Smooth muscle cell (in vitro differentiated cells): ENCODE results near the gene STATH. TPM values are rescaled to one million over a fixed set of nuclear protein-coding genes. Genes with fewer than 3 reads are reported as not detected.
"Not testable (repeated sequence)": the region's sequence is repeated elsewhere in the genome, so short reads cannot be mapped to it uniquely, and the experiment has no call there.

Experiments
- DNase-seq: peaks from one replicate; lab custom pipeline; 2025; ENCODE audit not compliant: unreplicated experiment; lab: John Stamatoyannopoulos, UW
- H2AFZ ChIP-seq: fragments of 200-600 bp; sonication (generic); 2 replicates; pipeline ENCODE4 v1.6.0; 2016; ENCODE audit warnings: antibody characterized with exemption, low read depth, mild to moderate bottlenecking
- H3F3A ChIP-seq: fragments of 200-600 bp; sonication (generic); 2 replicates; pipeline ENCODE4 v1.6.0; 2017; ENCODE audit warnings: antibody characterized with exemption, low read depth
- H3K27ac ChIP-seq: fragments of 200-600 bp; sonication (generic); 2 replicates; pipeline ENCODE4 v1.5.1; 2016; ENCODE audit warnings: low read depth, mild to moderate bottlenecking
- H3K27me3 ChIP-seq: fragments of 200-600 bp; sonication (generic); 2 replicates; pipeline ENCODE4 v1.6.1; 2016; ENCODE audit warnings: low read depth, mild to moderate bottlenecking
- H3K36me3 ChIP-seq: fragments of 200-600 bp; sonication (generic); 2 replicates; pipeline ENCODE4 v1.5.1; 2016; ENCODE audit warnings: low read depth
- H3K4me1 ChIP-seq: fragments of 200-600 bp; sonication (generic); 2 replicates; pipeline ENCODE4 v1.5.1; 2016; ENCODE audit warnings: low read depth
- H3K4me2 ChIP-seq: fragments of 200-600 bp; sonication (generic); 2 replicates; pipeline ENCODE4 v1.6.0; 2016; ENCODE audit warnings: mild to moderate bottlenecking
- H3K4me3 ChIP-seq: fragments of 200-600 bp; sonication (generic); 2 replicates; pipeline ENCODE4 v1.5.1; 2016; ENCODE audit warnings: mild to moderate bottlenecking
- H3K79me2 ChIP-seq: fragments of 200-600 bp; sonication (generic); 2 replicates; pipeline ENCODE4 v1.6.0; 2016; ENCODE audit warnings: low read depth, mild to moderate bottlenecking
- H3K9ac ChIP-seq: fragments of 200-600 bp; sonication (generic); 2 replicates; pipeline ENCODE4 v1.6.0; 2016; ENCODE audit warnings: low read depth
- H3K9me3 ChIP-seq: fragments of 200-600 bp; sonication (generic); replicated peaks from 2 replicates; pipeline ENCODE4 v1.5.1; 2016; ENCODE audit warnings: low read depth
- H4K20me1 ChIP-seq: fragments of 200-600 bp; sonication (generic); 2 replicates; pipeline ENCODE4 v1.6.0; 2016; ENCODE audit warnings: low read depth
- CTCF ChIP-seq: fragments of 200-600 bp; sonication (generic); IDR thresholded peaks from 2 replicates; pipeline ENCODE4 v1.5.1; 2017; ENCODE audit warnings: borderline replicate concordance, mild to moderate bottlenecking, antibody characterized with exemption; ENCODE audit not compliant: insufficient read depth, poor library complexity, severe bottlenecking
- WGBS: methylation state at CpG from one replicate; pipeline ENCODE4 v1.1.7; 2016; ENCODE audit warnings: low lambda C conversion rate; 5-methylcytosine and 5-hydroxymethylcytosine counted together
- polyA plus RNA-seq: library from polyadenylated mRNA; unstranded; fragments of >200 nt; fragmentation: Nextera tagmentation; extraction: Ambion mirVana; gene quantifications from 2 replicates; pipeline ENCODE4 v1.2.1, GENCODE V29; 2016
- total RNA-seq: library from RNA; depleted of rRNA; stranded (reverse); fragments of >200 nt; gene quantifications from 2 replicates; pipeline ENCODE4 v1.2.3, GENCODE V29; 2014

STATH gene
- total and polyA plus RNA-seq, 2 experiments from 2014 or later, result not detected

GRCh38 chr4:70041652-70042286, 46.0 kb downstream of the STATH start:
- no peaks in the 10 kb centered on the region for H3K27me3 ChIP-seq
- no peaks in the 10 kb centered on the region for H4K20me1 ChIP-seq
- no peak overlapping the region for H3K27ac ChIP-seq
- H3K79me2 ChIP-seq, result no peaks in the 10 kb centered on the region
- DNase-seq, result no peak
- H3K9ac ChIP-seq, result no peak overlapping the region
- 90% methylated on average over 7 of the region's 7 CpGs for WGBS
- TF ChIP-seq CTCF, result no peak
- H3K4me3 ChIP-seq, result no peak overlapping the region
- H3K4me2 ChIP-seq, result no peak overlapping the region
- no peak overlapping the region for H2AFZ ChIP-seq
- H3F3A ChIP-seq, result no peaks in the 10 kb centered on the region
- no peaks in the 10 kb centered on the region for H3K4me1 ChIP-seq
- H3K36me3 ChIP-seq, result no peaks in the 10 kb centered on the region
- no peaks in the 10 kb centered on the region for H3K9me3 ChIP-seq

GRCh38 chr4:70050138-70050537, 54.4 kb downstream of the STATH start, which contains the start of gene HTN1:
Gene HTN1, plus strand, starts transcription at chr4:70050438. Its CDS starts 2,639 bp downstream, at chr4:70053077.
- H3K27ac ChIP-seq, H3K79me2 ChIP-seq, H3K27me3 ChIP-seq, H3K4me2 ChIP-seq, H3K36me3 ChIP-seq, H3K9ac ChIP-seq, H3K4me1 ChIP-seq, H3K4me3 ChIP-seq, H3K9me3 ChIP-seq, H4K20me1 ChIP-seq, H2AFZ ChIP-seq, H3F3A ChIP-seq, DNase-seq: not testable (repeated sequence)
- WGBS, result 61% methylated on average over 6 of the region's 6 CpGs

Other genes starting within 250 kb of the STATH start
- gene SULT1B1, start 235.3 kb upstream of the STATH start, total RNA-seq, result 0.13 TPM in 1 of 2 replicates, not detected in the other
- 0.02 TPM in 1 of 2 replicates, not detected in the other for gene SULT1B1, start 235.3 kb upstream of the STATH start, polyA plus RNA-seq
- gene SULT1E1, start 135.8 kb upstream of the STATH start, total RNA-seq, result not detected in 2 replicates
- gene SULT1E1, start 135.8 kb upstream of the STATH start, polyA plus RNA-seq, result not detected in 2 replicates
- gene CSN1S1, start 64.9 kb upstream of the STATH start, total RNA-seq, result not detected in 2 replicates
- not detected in 2 replicates for gene CSN1S1, start 64.9 kb upstream of the STATH start, polyA plus RNA-seq
- not detected in 2 replicates for gene CSN2, start 30.2 kb upstream of the STATH start, total RNA-seq
- gene CSN2, start 30.2 kb upstream of the STATH start, polyA plus RNA-seq, result not detected in 2 replicates
- 1.1 TPM in 1 of 2 replicates, not detected in the other for gene HTN3, start 32.5 kb downstream of the STATH start, total RNA-seq
- gene HTN3, start 32.5 kb downstream of the STATH start, polyA plus RNA-seq, result 2.9 TPM in 1 of 2 replicates, not detected in the other
- 0.54 TPM in 1 of 2 replicates, not detected in the other for gene HTN1, start 54.5 kb downstream of the STATH start, total RNA-seq
- gene HTN1, start 54.5 kb downstream of the STATH start, polyA plus RNA-seq, result 1.8 TPM in 1 of 2 replicates, not detected in the other
- not detected in 2 replicates for gene PRR27, start 158.3 kb downstream of the STATH start, total RNA-seq
- gene PRR27, start 158.3 kb downstream of the STATH start, polyA plus RNA-seq, result not detected in 2 replicates
- 0.18 and 0.54 TPM in 2 replicates for gene ODAM, start 199.8 kb downstream of the STATH start, total RNA-seq
- gene ODAM, start 199.8 kb downstream of the STATH start, polyA plus RNA-seq, result 0.93 and 1.5 TPM in 2 replicates
- gene FDCSP, start 230.2 kb downstream of the STATH start, total RNA-seq, result 5.6 and 16.1 TPM in 2 replicates
- 5.1 and 12.5 TPM in 2 replicates for gene FDCSP, start 230.2 kb downstream of the STATH start, polyA plus RNA-seq
- gene CSN3, start 246.6 kb downstream of the STATH start, total RNA-seq, result not detected in 2 replicates
- not detected in 2 replicates for gene CSN3, start 246.6 kb downstream of the STATH start, polyA plus RNA-seq